SK-N-SH (cell line): ENCODE data around the gene SMARCD2. TPM values are rescaled to one million over a fixed set of nuclear protein-coding genes. Genes with fewer than 3 reads are reported as not detected.
"Not testable (repeated sequence)": the region's sequence is repeated elsewhere in the genome, so short reads cannot be mapped to it uniquely, and the experiment has no call there.

Experiments used
- CTCF ChIA-PET: fragments of 300-600, 350-600 bp; formaldehyde crosslinking; extraction: SDS; loops from one replicate; lab custom pipeline; 2021; lab: Yijun Ruan, JAX
- POLR2A ChIA-PET: fragments of 350-600 bp; sonication (Branson Sonifier 250); formaldehyde crosslinking; extraction: SDS; loops from one replicate; lab custom pipeline; 2020; ENCODE audit warnings: antibody characterized with exemption, inconsistent platforms; lab: Yijun Ruan, JAX
- DNase-seq: peaks from one replicate; pipeline ENCODE4 v3.0.0; 2012
- H2AFZ ChIP-seq: fragments of 200-600 bp; sonication (generic); 2 replicates; pipeline ENCODE4 v1.8.1; 2016; ENCODE audit warnings: antibody characterized with exemption, mild to moderate bottlenecking, low read depth
- H3F3A ChIP-seq: fragments of 200-600 bp; sonication (generic); replicated peaks from 2 replicates; pipeline ENCODE3; 2016; ENCODE audit warnings: antibody characterized with exemption, mild to moderate bottlenecking; ENCODE audit not compliant: insufficient read depth
- H3K27ac ChIP-seq, 2 experiments: fragments of 200-500 bp in 1 of 2; fragments of 200-600 bp in 1 of 2; sonication (Bioruptor generic) in 1 of 2; sonication (generic), shearing (Covaris generic) in 1 of 2; 2 replicates each; pipeline versions ENCODE4 v1.5.1 to v1.6.1; 2014 to 2016; ENCODE audit warnings: low read depth in 2 of 2, inconsistent platforms in 1 of 2, low read length in 1 of 2, mild to moderate bottlenecking in 1 of 2, mixed read lengths in 1 of 2
- H3K27me3 ChIP-seq: fragments of 200-600 bp; sonication (generic), shearing (Covaris generic); 2 replicates; pipeline ENCODE4 v1.6.1; 2016; ENCODE audit warnings: mixed run types; ENCODE audit not compliant: insufficient read depth
- H3K36me3 ChIP-seq, 2 experiments: fragments of 200-500 bp in 1 of 2; fragments of 200-600 bp in 1 of 2; sonication (Bioruptor generic) in 1 of 2; sonication (generic) in 1 of 2; replicated peaks in 1 of 2; 2 replicates each; pipeline versions ENCODE3 to v1.5.1; 2014 to 2016; ENCODE audit warnings: low read length in 1 of 2, mild to moderate bottlenecking in 1 of 2; ENCODE audit not compliant: insufficient read depth in 2 of 2, control insufficient read depth in 1 of 2
- H3K4me1 ChIP-seq, 2 experiments: fragments of 200-500 bp in 1 of 2; fragments of 200-600 bp in 1 of 2; sonication (Bioruptor generic) in 1 of 2; sonication (generic), shearing (Covaris generic) in 1 of 2; 2 replicates each; pipeline versions ENCODE4 v1.5.1 to v1.6.1; 2014 to 2016; ENCODE audit warnings: low read depth in 1 of 2, low read length in 1 of 2, mixed run types in 1 of 2; ENCODE audit not compliant: insufficient read depth in 2 of 2, control insufficient read depth in 1 of 2
- H3K4me2 ChIP-seq: fragments of 200-600 bp; sonication (generic), shearing (Covaris generic); 2 replicates; pipeline ENCODE4 v1.6.1; 2017; ENCODE audit warnings: mixed run types
- H3K4me3 ChIP-seq, 2 experiments: fragments of 200-500 bp in 1 of 2; fragments of 200-600 bp in 1 of 2; sonication (Bioruptor generic) in 1 of 2; sonication (generic), shearing (Covaris generic) in 1 of 2; 2 replicates each; pipeline versions ENCODE4 v1.5.1 to v1.8.1; 2014 to 2016; ENCODE audit warnings: low read depth in 2 of 2, inconsistent platforms in 1 of 2, low read length in 1 of 2, mild to moderate bottlenecking in 1 of 2, mixed read lengths in 1 of 2, moderate library complexity in 1 of 2
- H3K79me2 ChIP-seq: fragments of 200-600 bp; sonication (generic); 2 replicates; pipeline ENCODE4 v1.8.1; 2017; ENCODE audit warnings: mild to moderate bottlenecking; ENCODE audit not compliant: insufficient read depth
- H3K9ac ChIP-seq: fragments of 200-600 bp; sonication (generic); 2 replicates; pipeline ENCODE4 v1.6.1; 2017; ENCODE audit warnings: mixed run types
- H3K9me2 ChIP-seq: fragments of 200-600 bp; sonication (generic); 2 replicates; pipeline ENCODE4 v1.6.1; 2017; ENCODE audit warnings: mixed run types
- H3K9me3 ChIP-seq: fragments of 200-600 bp; sonication (generic); 2 replicates; pipeline ENCODE4 v1.6.1; 2017; ENCODE audit warnings: mixed run types, mild to moderate bottlenecking, moderate library complexity
- H4K20me1 ChIP-seq: fragments of 200-600 bp; sonication (generic); 2 replicates; pipeline ENCODE4 v1.6.1; 2017; ENCODE audit warnings: mild to moderate bottlenecking, mixed run types; ENCODE audit not compliant: insufficient read depth
- CHD2 ChIP-seq: fragments of 150-350 bp; IDR thresholded peaks from 2 replicates; pipeline ENCODE4 v1.6.1; 2018; ENCODE audit warnings: low read length; ENCODE audit not compliant: partially characterized antibody
- EZH2phosphoT487 ChIP-seq: fragments of 200-600 bp; sonication (generic); IDR thresholded peaks from 2 replicates; pipeline ENCODE4 v1.6.1; 2017; ENCODE audit warnings: low read depth, mixed run types, mild to moderate bottlenecking, antibody characterized with exemption, moderate library complexity, borderline replicate concordance
- FOSL2 ChIP-seq: IDR thresholded peaks from 2 replicates; pipeline ENCODE4 v1.4.0; 2012; ENCODE audit warnings: low read depth, mild to moderate bottlenecking, moderate library complexity, borderline replicate concordance
- FOXM1 ChIP-seq: IDR thresholded peaks from 2 replicates; pipeline ENCODE4 v1.4.0; 2012; ENCODE audit warnings: low read depth, mild to moderate bottlenecking
- GATA2 ChIP-seq: sonication (generic); formaldehyde crosslinking; IDR thresholded peaks from 2 replicates; pipeline ENCODE4 v1.5.0; 2020; ENCODE audit warnings: mild to moderate bottlenecking, missing genetic modification reagents
- MEF2A ChIP-seq: IDR thresholded peaks from 2 replicates; pipeline ENCODE4 v1.4.0; 2012; ENCODE audit warnings: low read depth, borderline replicate concordance
- NFIC ChIP-seq: IDR thresholded peaks from 2 replicates; pipeline ENCODE4 v1.4.0; 2012; ENCODE audit warnings: borderline replicate concordance
- NRF1 ChIP-seq: IDR thresholded peaks from 2 replicates; pipeline ENCODE4 v1.6.1; 2012; ENCODE audit warnings: low read depth, mild to moderate bottlenecking, low read length
- RAD21 ChIP-seq: IDR thresholded peaks from 2 replicates; pipeline ENCODE4 v1.6.1; 2012; ENCODE audit warnings: mild to moderate bottlenecking, low read length
- RCOR1 ChIP-seq: fragments of 150-350 bp; IDR thresholded peaks from 2 replicates; pipeline ENCODE4 v1.6.1; 2017; ENCODE audit warnings: antibody characterized with exemption, low read length
- RXRA ChIP-seq: IDR thresholded peaks from 2 replicates; pipeline ENCODE4 v1.4.0; 2012; ENCODE audit warnings: low read depth, mild to moderate bottlenecking, borderline replicate concordance
- SIN3A ChIP-seq: IDR thresholded peaks from 2 replicates; pipeline ENCODE4 v1.6.1; 2012; ENCODE audit warnings: low read depth, mild to moderate bottlenecking, low read length, moderate library complexity, borderline replicate concordance
- TAF1 ChIP-seq: IDR thresholded peaks from 2 replicates; pipeline ENCODE4 v1.6.1; 2012; ENCODE audit warnings: low read depth, mild to moderate bottlenecking, low read length, moderate library complexity, borderline replicate concordance
- TEAD4 ChIP-seq: IDR thresholded peaks from 2 replicates; pipeline ENCODE4 v1.4.0; 2012; ENCODE audit warnings: mild to moderate bottlenecking, borderline replicate concordance; ENCODE audit not compliant: insufficient read depth
- YY1 ChIP-seq: IDR thresholded peaks from 2 replicates; pipeline ENCODE4 v1.4.0; 2012; ENCODE audit warnings: low read depth, mild to moderate bottlenecking
- WGBS: methylation state at CpG from one replicate; pipeline ENCODE4 v1.1.6; 2017; ENCODE audit warnings: low lambda C conversion rate; 5-methylcytosine and 5-hydroxymethylcytosine counted together
- polyA plus RNA-seq, 3 experiments: library from polyadenylated mRNA; depleted of rRNA; stranded (reverse); fragments of >200 nt; gene quantifications; 2 replicates each; pipeline ENCODE4 v1.2.3, GENCODE V29; 2012
- TF ChIP-seq, protein P1 (sequence below): fragments of 150-350 bp; IDR thresholded peaks from 2 replicates; pipeline ENCODE4 v1.6.1; 2017; ENCODE audit warnings: antibody characterized with exemption, low read length, low read depth, borderline replicate concordance
- TF ChIP-seq, protein P2 (sequence below): IDR thresholded peaks from 2 replicates; pipeline ENCODE4; 2012
- TF ChIP-seq, protein P3 (sequence below): fragments of 150-350 bp; IDR thresholded peaks from 2 replicates; pipeline ENCODE4 v1.6.1; 2016; ENCODE audit warnings: mild to moderate bottlenecking, low read depth, low read length
- TF ChIP-seq, protein P4 (sequence below): IDR thresholded peaks from 2 replicates; pipeline ENCODE4 v1.4.0; 2012; ENCODE audit warnings: low read depth, borderline replicate concordance
- TF ChIP-seq, protein P5 (sequence below): IDR thresholded peaks from 2 replicates; pipeline ENCODE4 v1.4.0; 2012; ENCODE audit warnings: low read depth

SMARCD2 gene
- polyA plus RNA-seq, 1 of the 3 experiments (the other 2 are of a cell fraction) = 89.1 TPM

DNA sequence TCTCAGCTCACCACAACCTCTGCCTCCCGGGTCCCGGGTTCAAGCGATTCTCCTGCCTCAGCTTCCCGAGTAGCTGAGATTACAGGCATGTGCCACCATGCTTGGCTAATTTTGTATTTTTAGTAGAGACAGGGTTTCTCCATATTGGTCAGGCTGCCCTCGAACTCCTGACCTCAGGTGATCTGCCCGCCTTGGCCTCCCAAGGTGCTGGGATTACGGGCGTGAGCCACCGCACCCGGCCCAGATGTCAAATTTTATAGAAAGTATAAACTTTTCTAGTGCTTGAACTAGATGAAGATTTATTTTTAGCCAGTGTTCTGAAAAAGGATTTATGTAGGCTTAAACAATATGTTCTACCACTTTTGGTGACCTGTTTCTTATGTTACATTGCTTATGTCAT lies 46.1 kb downstream of the SMARCD2 start:
- CTCF ChIA-PET = interaction anchor here (1.0 to 2.7 kb wide), 5 partner anchors 10 to 32 kb away, joined by 3 to 12 read pairs (median 4); no protein-coding TSS in a partner anchor
- H3K9me2 ChIP-seq, H3K4me2 ChIP-seq, H2AFZ ChIP-seq, H3K27ac ChIP-seq, H3K9ac ChIP-seq, H3K4me3 ChIP-seq, H3K4me1 ChIP-seq, DNase-seq, H3K27me3 ChIP-seq, H3K9me3 ChIP-seq: not testable (repeated sequence)
- H3K36me3 ChIP-seq = peaks cover 90 to 98% of the 10 kb centered on the region in 2 experiments
- H3F3A ChIP-seq = peaks cover 27% of the 10 kb centered on the region
- WGBS = 98% methylated on average over 10 of the region's 10 CpGs
- POLR2A ChIA-PET = interaction anchor here (0.7 to 3.2 kb wide), 2 partner anchors 23 to 32 kb away, joined by 3 to 8 read pairs; partner anchors contain the start of genes CCDC47 and DDX42
- peaks cover 92% of the 10 kb centered on the region for H3K79me2 ChIP-seq
- H4K20me1 ChIP-seq = peaks cover 27% of the 10 kb centered on the region

DNA sequence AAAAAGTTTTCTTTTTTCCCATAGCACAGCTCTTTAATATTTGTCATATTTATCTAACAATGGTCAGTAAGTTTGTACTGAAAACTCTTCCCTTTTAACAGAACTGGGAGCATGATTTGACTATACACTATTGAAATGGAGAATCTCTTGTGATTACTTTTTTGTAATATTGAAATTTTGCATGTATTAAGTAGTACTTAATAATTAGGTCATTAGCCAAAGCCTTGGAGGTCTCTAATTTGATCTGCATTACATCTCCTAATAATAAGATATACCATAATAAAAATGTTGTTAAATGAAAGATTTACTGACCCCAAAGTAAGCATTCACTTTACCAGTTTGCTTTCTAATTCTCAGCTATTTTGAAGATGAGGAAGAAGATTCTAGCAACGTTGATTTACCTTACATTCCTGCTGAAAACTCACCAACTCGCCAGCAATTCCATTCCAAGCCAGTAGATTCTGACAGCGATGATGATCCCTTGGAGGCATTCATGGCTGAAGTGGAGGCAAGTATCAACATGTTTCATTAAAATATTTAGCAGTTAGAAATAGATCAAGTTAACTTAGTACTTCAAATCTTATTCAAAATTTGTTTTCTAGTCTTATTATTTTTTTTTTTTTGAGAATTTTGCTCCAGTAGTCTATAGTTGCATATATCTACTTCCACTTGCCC lies 50.3 kb downstream of the SMARCD2 start:
- H3K4me2 ChIP-seq = no peak overlapping the region
- peaks cover 99% of the 10 kb centered on the region for H3K79me2 ChIP-seq
- H2AFZ ChIP-seq = no peak overlapping the region
- no peak overlapping the region for H3K4me3 ChIP-seq
- no peaks in the 10 kb centered on the region; a peak in 1 of 4 replicates for H3K4me1 ChIP-seq
- TF ChIP-seq, protein P1, sequence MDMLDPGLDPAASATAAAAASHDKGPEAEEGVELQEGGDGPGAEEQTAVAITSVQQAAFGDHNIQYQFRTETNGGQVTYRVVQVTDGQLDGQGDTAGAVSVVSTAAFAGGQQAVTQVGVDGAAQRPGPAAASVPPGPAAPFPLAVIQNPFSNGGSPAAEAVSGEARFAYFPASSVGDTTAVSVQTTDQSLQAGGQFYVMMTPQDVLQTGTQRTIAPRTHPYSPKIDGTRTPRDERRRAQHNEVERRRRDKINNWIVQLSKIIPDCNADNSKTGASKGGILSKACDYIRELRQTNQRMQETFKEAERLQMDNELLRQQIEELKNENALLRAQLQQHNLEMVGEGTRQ = no peak
- TF ChIP-seq EZH2phosphoT487 (no peak), RXRA (no peak), CHD2 (no peak), SIN3A (no peak), NRF1 (no peak), YY1 (no peak), FOXM1 (no peak), NFIC (no peak), GATA2 (CRISPR knock-in tag) (no peak), TEAD4 (no peak), FOSL2 (no peak), MEF2A (no peak), TAF1 (no peak), RAD21 (no peak), RCOR1 (no peak)
- TF ChIP-seq, protein P2, sequence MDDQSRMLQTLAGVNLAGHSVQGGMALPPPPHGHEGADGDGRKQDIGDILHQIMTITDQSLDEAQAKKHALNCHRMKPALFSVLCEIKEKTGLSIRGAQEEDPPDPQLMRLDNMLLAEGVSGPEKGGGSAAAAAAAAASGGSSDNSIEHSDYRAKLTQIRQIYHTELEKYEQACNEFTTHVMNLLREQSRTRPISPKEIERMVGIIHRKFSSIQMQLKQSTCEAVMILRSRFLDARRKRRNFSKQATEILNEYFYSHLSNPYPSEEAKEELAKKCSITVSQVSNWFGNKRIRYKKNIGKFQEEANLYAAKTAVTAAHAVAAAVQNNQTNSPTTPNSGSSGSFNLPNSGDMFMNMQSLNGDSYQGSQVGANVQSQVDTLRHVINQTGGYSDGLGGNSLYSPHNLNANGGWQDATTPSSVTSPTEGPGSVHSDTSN = no peak
- TF ChIP-seq, protein P3, sequence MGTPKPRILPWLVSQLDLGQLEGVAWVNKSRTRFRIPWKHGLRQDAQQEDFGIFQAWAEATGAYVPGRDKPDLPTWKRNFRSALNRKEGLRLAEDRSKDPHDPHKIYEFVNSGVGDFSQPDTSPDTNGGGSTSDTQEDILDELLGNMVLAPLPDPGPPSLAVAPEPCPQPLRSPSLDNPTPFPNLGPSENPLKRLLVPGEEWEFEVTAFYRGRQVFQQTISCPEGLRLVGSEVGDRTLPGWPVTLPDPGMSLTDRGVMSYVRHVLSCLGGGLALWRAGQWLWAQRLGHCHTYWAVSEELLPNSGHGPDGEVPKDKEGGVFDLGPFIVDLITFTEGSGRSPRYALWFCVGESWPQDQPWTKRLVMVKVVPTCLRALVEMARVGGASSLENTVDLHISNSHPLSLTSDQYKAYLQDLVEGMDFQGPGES = no peak
- TF ChIP-seq, protein P4, sequence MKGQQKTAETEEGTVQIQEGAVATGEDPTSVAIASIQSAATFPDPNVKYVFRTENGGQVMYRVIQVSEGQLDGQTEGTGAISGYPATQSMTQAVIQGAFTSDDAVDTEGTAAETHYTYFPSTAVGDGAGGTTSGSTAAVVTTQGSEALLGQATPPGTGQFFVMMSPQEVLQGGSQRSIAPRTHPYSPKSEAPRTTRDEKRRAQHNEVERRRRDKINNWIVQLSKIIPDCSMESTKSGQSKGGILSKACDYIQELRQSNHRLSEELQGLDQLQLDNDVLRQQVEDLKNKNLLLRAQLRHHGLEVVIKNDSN = no peak
- TF ChIP-seq, protein P5, sequence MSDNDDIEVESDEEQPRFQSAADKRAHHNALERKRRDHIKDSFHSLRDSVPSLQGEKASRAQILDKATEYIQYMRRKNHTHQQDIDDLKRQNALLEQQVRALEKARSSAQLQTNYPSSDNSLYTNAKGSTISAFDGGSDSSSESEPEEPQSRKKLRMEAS = no peak
- H3K27me3 ChIP-seq = no peaks in the 10 kb centered on the region
- H3K9ac ChIP-seq = no peak overlapping the region
- CTCF ChIA-PET = interaction anchor here (1.0 to 2.2 kb wide), 6 partner anchors 8 to 42 kb away, joined by 3 to 7 read pairs (median 5); partner anchors contain the start of genes CCDC47 and DDX42
- H3K36me3 ChIP-seq = peaks cover 65 to 97% of the 10 kb centered on the region in 2 experiments
- peaks cover 35% of the 10 kb centered on the region for H4K20me1 ChIP-seq
- no peak for DNase-seq
- 95% methylated on average over 3 of the region's 3 CpGs for WGBS
- H3F3A ChIP-seq = peaks cover 12% of the 10 kb centered on the region
- POLR2A ChIA-PET = interaction anchor here (0.6 kb wide), 1 partner anchor 34 kb away, joined by 3 read pairs; no protein-coding TSS in a partner anchor
- H3K27ac ChIP-seq = no peak overlapping the region
- no peaks in the 10 kb centered on the region for H3K9me2 ChIP-seq
- H3K9me3 ChIP-seq = no peaks in the 10 kb centered on the region
